ENCODE measurements around the gene VWA8. TPM values are rescaled to one million over a fixed set of nuclear protein-coding genes. Genes with fewer than 3 reads are reported as not detected.
"Not testable (repeated sequence)": the region's sequence is repeated elsewhere in the genome, so short reads cannot be mapped to it uniquely, and the experiment has no call there.

VWA8 gene
- total and polyA plus RNA-seq, 8 donors = 11.9 to 24.4 (median 14.4) TPM

- Histone ChIP-seq H3K9me3 (no peaks in the 10 kb centered on the region), H3K4me1 (peaks cover 0 to 9% of the 10 kb centered on the region in 2 donors), H3K4me3 (no peak overlapping the region), H3K36me3 (no peaks in the 10 kb centered on the region), H3K27me3 (no peaks in the 10 kb centered on the region), H3K27ac (no peak overlapping the region)
- DNase-seq (no peak), ATAC-seq (no peak)
- intact Hi-C loops (cut with DNase I) = no loop called here
- TF ChIP-seq CTCF (IDR thresholded peaks at IDR 0.05) = no peak
Observed at GRCh38 chr13:41914552-41914951, 46.4 kb downstream of the VWA8 start.

DNA sequence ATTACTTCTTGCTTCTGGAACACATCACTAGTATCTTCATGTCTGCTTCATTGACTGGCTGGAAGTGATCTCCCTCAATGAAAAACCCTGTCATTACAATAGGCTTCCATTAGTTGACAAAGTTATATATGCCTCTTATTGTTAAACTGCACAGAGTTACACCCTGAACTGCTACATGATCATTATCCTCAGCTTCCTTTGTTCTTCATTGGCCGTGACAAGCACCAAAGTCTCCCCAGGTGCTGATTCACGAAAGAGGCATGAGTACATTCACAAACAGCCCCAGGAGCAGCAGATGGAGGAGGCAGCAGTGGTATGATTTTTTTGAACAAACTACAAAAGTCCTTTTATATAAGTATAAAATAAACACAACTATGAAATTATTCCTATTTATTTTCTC is 51.4 kb downstream of the VWA8 start:
- Histone ChIP-seq H3K4me3 (no peak overlapping the region), H3K27me3 (no peaks in the 10 kb centered on the region), H3K4me1 (no peaks in the 10 kb centered on the region), H3K36me3 (peaks cover 0 to 6% of the 10 kb centered on the region in 2 donors), H3K27ac (no peak overlapping the region), H3K9me3 (no peaks in the 10 kb centered on the region)
- DNase-seq = no peak
- no peak for TF ChIP-seq CTCF (IDR thresholded peaks at IDR 0.05)
- ATAC-seq = no peak
- intact Hi-C loops (cut with DNase I) = no loop called here

DNA sequence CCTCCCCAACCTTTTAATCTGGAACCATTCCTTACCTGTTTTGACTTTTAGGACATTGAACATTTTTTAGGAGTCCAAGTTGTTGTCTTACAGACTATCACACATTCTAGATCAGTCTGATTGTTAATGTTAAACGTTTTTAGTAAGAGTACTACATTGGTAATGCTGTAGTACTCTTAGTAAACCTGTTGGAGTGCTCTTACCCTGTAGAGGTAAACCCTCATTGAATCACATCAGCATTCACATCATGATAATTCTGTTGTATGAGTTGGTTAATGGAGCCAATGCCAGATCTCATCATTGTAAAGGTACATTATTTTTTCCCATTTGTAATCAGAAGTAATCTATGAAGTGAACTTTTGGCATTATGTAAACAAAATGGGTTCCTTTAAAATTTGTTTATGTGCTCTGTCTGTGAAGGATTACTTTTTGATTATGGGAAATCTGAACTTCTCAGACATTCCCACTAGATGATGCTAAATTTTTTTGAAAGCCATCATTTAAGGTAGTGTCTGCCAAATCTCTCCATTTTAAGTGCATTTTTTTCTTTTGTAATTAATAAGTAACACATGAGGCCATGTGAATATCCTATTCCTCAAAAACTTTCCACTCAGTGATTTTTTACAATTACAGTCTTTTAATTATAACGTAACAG is 55.2 kb downstream of the VWA8 start:
- ATAC-seq (peak; percentile 87), DNase-seq (no peak)
- TF ChIP-seq CTCF (IDR thresholded peaks at IDR 0.05) = peak; percentile 30 to 32
- no peaks in the 10 kb centered on the region for H3K4me1 ChIP-seq
- intact Hi-C loops (cut with DNase I) = no loop called here
- no peaks in the 10 kb centered on the region for H3K27me3 ChIP-seq
- no peak overlapping the region for H3K4me3 ChIP-seq
- no peak overlapping the region for H3K27ac ChIP-seq
- peaks cover 0 to 6% of the 10 kb centered on the region in 2 donors for H3K36me3 ChIP-seq
- H3K9me3 ChIP-seq = no peaks in the 10 kb centered on the region

DNA sequence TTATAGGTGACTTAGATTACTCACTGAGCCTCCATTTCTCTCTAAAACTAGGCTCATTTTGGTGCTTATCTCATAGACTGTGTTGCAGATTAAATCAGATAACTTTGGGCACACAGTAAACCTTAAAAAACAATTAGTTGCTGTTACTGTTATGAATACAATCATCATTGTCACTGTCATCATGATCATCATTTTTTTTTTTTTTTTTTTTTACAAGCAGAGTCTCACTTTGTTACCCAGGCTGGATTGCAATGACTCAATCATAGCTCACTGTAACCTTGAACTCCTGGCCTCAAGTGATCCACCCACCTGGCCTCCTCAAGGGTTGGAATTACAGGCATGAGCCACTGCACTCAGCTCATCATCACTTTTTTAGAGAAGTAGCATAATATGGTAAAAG is 60.0 kb downstream of the VWA8 start:
- H3K4me1 ChIP-seq = no peaks in the 10 kb centered on the region
- ATAC-seq = no peak

GRCh38 chr13:41898411-41898810 is 62.5 kb downstream of the VWA8 start:
- H3K27me3 ChIP-seq; H3K9me3 ChIP-seq; H3K36me3 ChIP-seq; H3K4me1 ChIP-seq; H3K4me3 ChIP-seq; H3K27ac ChIP-seq; ATAC-seq; intact Hi-C loops (cut with DNase I): not testable (repeated sequence)
- peak in 1 of 4 donors; percentile 31 for DNase-seq

More for the DNA sequence above, 60.0 kb downstream of the VWA8 start:
- H3K9me3 ChIP-seq = no peaks in the 10 kb centered on the region
- H3K27ac ChIP-seq = no peak overlapping the region
- no peak overlapping the region for H3K4me3 ChIP-seq
- TF ChIP-seq CTCF (IDR thresholded peaks at IDR 0.05) = no peak
- no peak for DNase-seq
- no peaks in the 10 kb centered on the region for H3K36me3 ChIP-seq
- H3K27me3 ChIP-seq = no peaks in the 10 kb centered on the region
- intact Hi-C loops (cut with DNase I) = no loop called here

GRCh38 chr13:41897126-41897525 is 63.8 kb downstream of the VWA8 start:
- intact Hi-C loops (cut with DNase I) = no loop called here
- no peaks in the 10 kb centered on the region for H3K4me1 ChIP-seq
- H3K4me3 ChIP-seq = no peak overlapping the region
- DNase-seq (no peak), ATAC-seq (no peak)
- no peak for TF ChIP-seq CTCF (IDR thresholded peaks at IDR 0.05)
- no peak overlapping the region for H3K27ac ChIP-seq
- no peaks in the 10 kb centered on the region for H3K9me3 ChIP-seq
- H3K36me3 ChIP-seq = no peaks in the 10 kb centered on the region
- no peaks in the 10 kb centered on the region for H3K27me3 ChIP-seq
